ENCODE data around the gene MICALL1.

MICALL1 gene

DNA sequence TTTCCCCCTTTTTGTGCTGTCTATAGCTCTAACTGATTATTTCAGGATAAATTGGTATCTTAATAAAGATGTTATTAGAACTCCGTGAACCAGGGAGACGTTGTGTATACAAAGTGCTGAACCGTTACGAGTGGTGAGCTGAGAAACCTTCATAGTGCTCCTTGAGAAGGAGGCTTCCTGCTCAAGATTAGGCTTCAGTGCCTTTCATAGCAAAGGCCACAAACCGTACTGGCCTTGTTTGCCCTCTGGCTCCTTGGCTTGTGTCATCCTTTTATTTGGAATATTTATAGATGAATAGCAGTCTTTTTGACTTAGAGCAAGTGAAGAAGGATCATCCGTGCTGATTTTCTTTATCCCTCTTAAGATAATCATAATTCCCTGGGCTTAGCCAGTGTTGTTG, 40.6 kb upstream of the MICALL1 start:
- H3K27ac ChIP-seq (replicated peaks; ENCODE audit: low read length): no peak overlapping the region
- H3K18ac ChIP-seq (ENCODE audit: low read length): no peak overlapping the region
- no peak overlapping the region for H3K9ac ChIP-seq (ENCODE audit: low read depth, low read length, poor library complexity)
- H2AK5ac ChIP-seq (ENCODE audit: low read depth, low read length): no peak overlapping the region
- no peaks in the 10 kb centered on the region for H3K27me3 ChIP-seq (ENCODE audit: control insufficient read depth in 3 of 3, insufficient read depth in 3 of 3, low read depth in 1 of 3, low read length in 3 of 3)
- H2BK15ac ChIP-seq (ENCODE audit: low read length): no peak overlapping the region
- H2BK12ac ChIP-seq (ENCODE audit: low read length): no peak overlapping the region
- H4K8ac ChIP-seq (ENCODE audit: low read depth, low read length): no peak overlapping the region
- no peak for DNase-seq (ENCODE audit: low spot score)
- no peak overlapping the region for H2AFZ ChIP-seq (ENCODE audit: low read length)
- no peak overlapping the region for H3K4me3 ChIP-seq (ENCODE audit: low read length in 2 of 2)
- no CpG with 5 or more reads among the region's 6 CpGs for WGBS, 2 donors (ENCODE audit: extremely low coverage in 2 of 2, insufficient read length in 2 of 2, insufficient replicate concordance in 1 of 2)
- no peak overlapping the region for H3K4me2 ChIP-seq (ENCODE audit: insufficient read depth, low read length, poor library complexity, severe bottlenecking)
- no peak overlapping the region for H3K14ac ChIP-seq (ENCODE audit: low read length)
- H3K79me1 ChIP-seq (ENCODE audit: low read depth, low read length): no peaks in the 10 kb centered on the region
- H2BK120ac ChIP-seq (ENCODE audit: low read depth, low read length): no peak overlapping the region
- H3K9me3 ChIP-seq (replicated peaks in 1 of 2; ENCODE audit: control insufficient read depth in 2 of 2, insufficient read depth in 1 of 2, low read depth in 1 of 2, low read length in 2 of 2): no peaks in the 10 kb centered on the region
- no peak overlapping the region for H4K91ac ChIP-seq (ENCODE audit: low read depth, low read length, poor library complexity)
- H3K4me1 ChIP-seq (ENCODE audit: control insufficient read depth in 2 of 2, insufficient read depth in 1 of 2, low read depth in 1 of 2, low read length in 2 of 2): peaks cover 0 to 4% of the 10 kb centered on the region in 2 donors
- H3K4ac ChIP-seq (ENCODE audit: low read length): no peak overlapping the region
- no peak overlapping the region for H3K23ac ChIP-seq (ENCODE audit: low read depth, low read length, poor library complexity)
- H3K36me3 ChIP-seq (replicated peaks in 1 of 2; ENCODE audit: control insufficient read depth in 2 of 2, insufficient read depth in 2 of 2, low read length in 2 of 2): peaks cover 50 to 97% of the 10 kb centered on the region in 2 donors
- no peak overlapping the region for H2BK5ac ChIP-seq (ENCODE audit: low read length)

DNA sequence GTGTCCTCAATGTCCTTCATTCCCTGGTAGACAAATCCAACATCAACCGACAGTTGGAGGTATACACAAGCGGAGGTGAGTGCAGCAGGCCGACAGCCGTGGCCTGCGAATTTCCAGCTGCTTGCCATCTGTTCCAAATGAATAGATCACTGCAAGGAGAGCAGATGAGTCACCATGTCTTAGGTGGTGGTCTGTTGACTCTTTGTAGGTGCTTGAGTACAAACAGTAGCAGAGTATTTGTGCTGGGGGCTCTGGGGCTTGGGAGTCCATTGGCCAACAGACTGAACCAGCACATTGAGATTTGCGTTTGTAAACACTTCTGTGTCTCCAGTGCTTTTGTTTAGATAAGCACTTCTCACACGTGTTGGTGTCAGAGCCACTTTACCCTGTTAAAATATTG, 35.8 kb upstream of the MICALL1 start:
- no peak overlapping the region for H4K91ac ChIP-seq (ENCODE audit: low read depth, low read length, poor library complexity)
- no peak overlapping the region for H2BK15ac ChIP-seq (ENCODE audit: low read length)
- H3K27ac ChIP-seq (replicated peaks; ENCODE audit: low read length): no peak overlapping the region
- no peak overlapping the region for H2AFZ ChIP-seq (ENCODE audit: low read length)
- H3K9ac ChIP-seq (ENCODE audit: low read depth, low read length, poor library complexity): no peak overlapping the region
- H3K79me1 ChIP-seq (ENCODE audit: low read depth, low read length): no peaks in the 10 kb centered on the region
- H2AK5ac ChIP-seq (ENCODE audit: low read depth, low read length): no peak overlapping the region
- no CpG with 5 or more reads among the region's 7 CpGs for WGBS, 2 donors (ENCODE audit: extremely low coverage in 2 of 2, insufficient read length in 2 of 2, insufficient replicate concordance in 1 of 2)
- peaks cover 42 to 94% of the 10 kb centered on the region in 2 donors for H3K36me3 ChIP-seq (replicated peaks in 1 of 2; ENCODE audit: control insufficient read depth in 2 of 2, insufficient read depth in 2 of 2, low read length in 2 of 2)
- peaks cover 0 to 1% of the 10 kb centered on the region in 2 donors for H3K9me3 ChIP-seq (replicated peaks in 1 of 2; ENCODE audit: control insufficient read depth in 2 of 2, insufficient read depth in 1 of 2, low read depth in 1 of 2, low read length in 2 of 2)
- no peaks in the 10 kb centered on the region for H3K27me3 ChIP-seq (ENCODE audit: control insufficient read depth in 3 of 3, insufficient read depth in 3 of 3, low read depth in 1 of 3, low read length in 3 of 3)
- H3K4me1 ChIP-seq (ENCODE audit: control insufficient read depth in 2 of 2, insufficient read depth in 1 of 2, low read depth in 1 of 2, low read length in 2 of 2): no peaks in the 10 kb centered on the region
- no peak overlapping the region for H3K4me3 ChIP-seq (ENCODE audit: low read length in 2 of 2)
- H3K4ac ChIP-seq (ENCODE audit: low read length): no peak overlapping the region
- no peak overlapping the region for H3K14ac ChIP-seq (ENCODE audit: low read length)
- no peak overlapping the region for H4K8ac ChIP-seq (ENCODE audit: low read depth, low read length)
- no peak for DNase-seq (ENCODE audit: low spot score)
- H2BK12ac ChIP-seq (ENCODE audit: low read length): no peak overlapping the region
- H3K23ac ChIP-seq (ENCODE audit: low read depth, low read length, poor library complexity): no peak overlapping the region
- no peak overlapping the region for H3K4me2 ChIP-seq (ENCODE audit: insufficient read depth, low read length, poor library complexity, severe bottlenecking)
- no peak overlapping the region for H2BK5ac ChIP-seq (ENCODE audit: low read length)
- H2BK120ac ChIP-seq (ENCODE audit: low read depth, low read length): no peak overlapping the region
- H3K18ac ChIP-seq (ENCODE audit: low read length): no peak overlapping the region

DNA sequence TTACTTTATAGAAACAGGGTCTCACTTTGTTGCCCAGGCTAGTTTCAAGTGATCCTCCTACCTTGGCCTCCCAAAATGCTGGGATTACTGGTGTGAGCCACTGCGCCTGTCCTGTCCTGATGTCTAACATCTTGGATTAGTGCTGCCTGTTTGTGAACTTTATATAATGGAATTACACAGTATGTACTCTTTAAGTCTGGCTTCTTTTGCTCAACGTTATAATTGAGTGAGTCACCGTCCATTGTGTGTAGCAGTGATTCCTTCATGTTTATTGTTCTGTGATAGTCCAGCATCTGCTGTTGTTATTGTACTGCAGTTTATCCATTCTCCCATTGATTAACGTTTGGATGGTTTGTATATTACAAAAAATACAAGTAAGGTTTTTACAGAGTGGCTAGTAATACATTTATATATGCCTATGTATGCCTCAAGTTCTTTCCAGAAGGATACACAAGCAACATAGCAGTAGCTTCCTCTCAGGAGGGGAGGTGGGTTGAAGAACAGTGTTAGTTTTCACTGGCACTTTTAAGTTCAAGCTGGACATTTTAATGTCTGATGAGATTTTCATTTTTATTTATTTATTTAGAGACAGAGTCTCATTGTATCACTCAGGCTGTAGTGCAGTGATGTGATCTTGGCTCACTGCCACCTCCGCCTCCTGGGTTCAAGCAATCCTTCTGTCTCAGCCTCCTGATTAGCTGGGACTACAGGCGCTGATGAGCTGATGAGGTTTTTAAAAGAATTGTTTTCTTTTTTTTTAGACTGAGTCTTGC, 25.2 kb upstream of the MICALL1 start:
- no peaks in the 10 kb centered on the region for H3K4me1 ChIP-seq (ENCODE audit: control insufficient read depth in 2 of 2, insufficient read depth in 1 of 2, low read depth in 1 of 2, low read length in 2 of 2)
- no peak overlapping the region for H3K14ac ChIP-seq (ENCODE audit: low read length)
- H2AFZ ChIP-seq (ENCODE audit: low read length): no peak overlapping the region
- H3K4ac ChIP-seq (ENCODE audit: low read length): no peak overlapping the region
- peaks cover 37 to 91% of the 10 kb centered on the region in 2 donors for H3K36me3 ChIP-seq (replicated peaks in 1 of 2; ENCODE audit: control insufficient read depth in 2 of 2, insufficient read depth in 2 of 2, low read length in 2 of 2)
- H2BK15ac ChIP-seq (ENCODE audit: low read length): no peak overlapping the region
- H3K27ac ChIP-seq (replicated peaks; ENCODE audit: low read length): no peak overlapping the region
- no peak overlapping the region for H3K4me3 ChIP-seq (ENCODE audit: low read length in 2 of 2)
- no peak overlapping the region for H2BK5ac ChIP-seq (ENCODE audit: low read length)
- no CpG with 5 or more reads among the region's 6 CpGs for WGBS, 2 donors (ENCODE audit: extremely low coverage in 2 of 2, insufficient read length in 2 of 2, insufficient replicate concordance in 1 of 2)
- H3K27me3 ChIP-seq (ENCODE audit: control insufficient read depth in 3 of 3, insufficient read depth in 3 of 3, low read depth in 1 of 3, low read length in 3 of 3): no peaks in the 10 kb centered on the region
- no peak overlapping the region for H4K8ac ChIP-seq (ENCODE audit: low read depth, low read length)
- no peak overlapping the region for H3K9ac ChIP-seq (ENCODE audit: low read depth, low read length, poor library complexity)
- H4K91ac ChIP-seq (ENCODE audit: low read depth, low read length, poor library complexity): no peak overlapping the region
- no peak overlapping the region for H3K18ac ChIP-seq (ENCODE audit: low read length)
- no peak overlapping the region for H3K4me2 ChIP-seq (ENCODE audit: insufficient read depth, low read length, poor library complexity, severe bottlenecking)
- no peak overlapping the region for H2BK12ac ChIP-seq (ENCODE audit: low read length)
- H2BK120ac ChIP-seq (ENCODE audit: low read depth, low read length): no peak overlapping the region
- H3K9me3 ChIP-seq (replicated peaks in 1 of 2; ENCODE audit: control insufficient read depth in 2 of 2, insufficient read depth in 1 of 2, low read depth in 1 of 2, low read length in 2 of 2): no peaks in the 10 kb centered on the region
- no peak overlapping the region for H3K23ac ChIP-seq (ENCODE audit: low read depth, low read length, poor library complexity)
- peaks cover 4% of the 10 kb centered on the region for H3K79me1 ChIP-seq (ENCODE audit: low read depth, low read length)
- no peak for DNase-seq (ENCODE audit: low spot score)
- no peak overlapping the region for H2AK5ac ChIP-seq (ENCODE audit: low read depth, low read length)

DNA sequence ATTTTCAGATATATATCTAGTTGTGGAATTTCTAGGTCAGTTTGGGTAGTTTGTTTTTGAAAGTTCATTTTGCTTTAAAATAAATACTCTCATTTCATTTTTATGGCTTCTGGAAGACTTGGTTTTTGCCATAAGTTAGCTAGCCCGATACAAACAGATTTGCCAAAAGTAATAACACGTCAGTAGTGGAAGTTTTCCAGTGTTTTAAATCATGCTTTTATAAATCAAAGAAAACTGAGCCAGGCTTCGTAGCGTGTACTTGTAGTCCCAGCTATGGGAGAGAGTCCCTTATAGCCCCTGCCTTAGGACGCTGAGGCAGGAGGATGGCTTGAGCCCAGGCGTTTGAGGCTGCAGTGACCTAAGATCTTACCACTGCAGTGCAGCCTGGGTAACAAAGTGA, 21.7 kb upstream of the MICALL1 start:
- Histone ChIP-seq H3K36me3 (replicated peaks in 1 of 2; ENCODE audit: control insufficient read depth in 2 of 2, insufficient read depth in 2 of 2, low read length in 2 of 2) (peaks cover 32 to 85% of the 10 kb centered on the region in 2 donors), H3K14ac (ENCODE audit: low read length) (no peak overlapping the region), H3K4me2 (ENCODE audit: insufficient read depth, low read length, poor library complexity, severe bottlenecking) (no peak overlapping the region), H3K27ac (replicated peaks; ENCODE audit: low read length) (no peak overlapping the region), H2BK120ac (ENCODE audit: low read depth, low read length) (no peak overlapping the region), H2BK15ac (ENCODE audit: low read length) (no peak overlapping the region), H4K91ac (ENCODE audit: low read depth, low read length, poor library complexity) (no peak overlapping the region), H3K9ac (ENCODE audit: low read depth, low read length, poor library complexity) (no peak overlapping the region), H3K4ac (ENCODE audit: low read length) (no peak overlapping the region), H3K27me3 (ENCODE audit: control insufficient read depth in 3 of 3, insufficient read depth in 3 of 3, low read depth in 1 of 3, low read length in 3 of 3) (no peaks in the 10 kb centered on the region), H3K79me1 (ENCODE audit: low read depth, low read length) (peaks cover 4% of the 10 kb centered on the region), H3K9me3 (replicated peaks in 1 of 2; ENCODE audit: control insufficient read depth in 2 of 2, insufficient read depth in 1 of 2, low read depth in 1 of 2, low read length in 2 of 2) (no peaks in the 10 kb centered on the region), H2BK12ac (ENCODE audit: low read length) (no peak overlapping the region), H3K23ac (ENCODE audit: low read depth, low read length, poor library complexity) (no peak overlapping the region), H2AFZ (ENCODE audit: low read length) (no peak overlapping the region), H2BK5ac (ENCODE audit: low read length) (no peak overlapping the region), H3K4me3 (ENCODE audit: low read length in 2 of 2) (no peak overlapping the region), H2AK5ac (ENCODE audit: low read depth, low read length) (no peak overlapping the region), H3K4me1 (ENCODE audit: control insufficient read depth in 2 of 2, insufficient read depth in 1 of 2, low read depth in 1 of 2, low read length in 2 of 2) (peaks cover 0 to 10% of the 10 kb centered on the region in 2 donors), H4K8ac (ENCODE audit: low read depth, low read length) (no peak overlapping the region), H3K18ac (ENCODE audit: low read length) (no peak overlapping the region)
- no peak for DNase-seq (ENCODE audit: low spot score)
- WGBS, 2 donors (ENCODE audit: extremely low coverage in 2 of 2, insufficient read length in 2 of 2, insufficient replicate concordance in 1 of 2): no CpG with 5 or more reads among the region's 6 CpGs
